Esophagus muscularis mucosa (tissue), 3 donors: ENCODE measurements around the gene CABLES1.
"Not testable (repeated sequence)": the region's sequence is repeated elsewhere in the genome, so short reads cannot be mapped to it uniquely, and the experiment has no call there.

ENCODE experiments used
- CTCF ChIP-seq, 3 experiments: fragments of 200-600 bp in 2 of 3; fragments of 450-650 bp in 1 of 3; sonication (generic) in 2 of 3; IDR thresholded peaks; one replicate each; pipeline ENCODE4 v1.5.1; 2017 to 2019; ENCODE audit warnings: antibody characterized with exemption in 3 of 3, mild to moderate bottlenecking in 2 of 3, moderate library complexity in 1 of 3
- POLR2A ChIP-seq: fragments of 450-650 bp; IDR thresholded peaks from one replicate; pipeline ENCODE4 v1.6.1; 2017; ENCODE audit warnings: antibody characterized with exemption, moderate library complexity, mild to moderate bottlenecking, low read depth

DNA sequence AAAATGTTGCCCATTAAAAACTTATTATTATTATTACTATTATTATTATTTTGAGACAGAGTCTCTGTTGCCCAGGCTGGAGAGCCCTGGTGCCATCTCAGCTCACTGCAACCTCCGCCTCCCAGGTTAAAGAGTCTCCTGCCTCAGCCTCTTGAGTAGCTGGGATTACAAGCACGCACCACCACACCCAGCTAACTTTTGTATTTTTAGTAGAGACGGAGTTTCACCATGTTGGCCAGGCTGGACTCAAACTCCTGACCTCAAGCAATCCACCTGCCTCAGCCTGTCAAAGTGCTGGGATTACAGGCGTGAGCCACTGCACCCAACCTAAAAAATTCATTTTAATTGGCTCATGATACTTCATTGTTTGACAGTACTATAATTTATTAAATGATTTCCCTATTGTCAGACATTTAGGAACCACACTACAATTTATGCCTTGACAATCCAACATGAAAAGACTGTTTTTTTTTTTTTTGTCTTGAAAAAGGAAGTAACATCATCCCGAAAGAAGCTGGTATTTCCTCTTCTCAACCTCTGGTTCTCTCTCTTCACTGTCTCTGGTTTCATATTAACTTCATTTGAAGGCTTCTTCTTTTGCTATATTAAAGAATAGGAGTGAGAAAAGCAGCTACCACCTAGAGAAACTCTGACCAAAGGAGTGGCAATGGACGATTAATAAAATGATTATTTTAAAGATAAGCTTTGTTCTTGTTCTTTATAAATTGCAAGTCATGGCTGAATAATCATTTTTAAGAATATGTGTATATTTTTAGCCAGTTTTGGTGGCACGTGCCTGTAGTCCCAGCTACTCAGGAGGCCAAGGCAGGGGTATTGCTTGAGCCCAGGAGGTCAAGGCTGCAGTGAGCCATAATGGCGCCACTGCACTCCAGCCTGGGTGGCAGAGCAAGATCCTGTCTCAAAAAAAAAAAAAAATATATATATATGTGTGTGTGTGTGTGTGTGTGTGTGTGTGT lies 44.0 kb upstream of the CABLES1 start:
- not testable (repeated sequence) for TF ChIP-seq POLR2A; CTCF (IDR thresholded peaks at IDR 0.05)
